GM12872 (cell line): ENCODE measurements around the gene TRERF1.

Source experiments
- CTCF ChIP-seq: IDR thresholded peaks from 3 replicates; pipeline ENCODE4 v1.5.1; 2011; ENCODE audit warnings: low read depth, mild to moderate bottlenecking, low read length, moderate library complexity; ENCODE audit not compliant: insufficient read depth

Gene TRERF1

GRCh38 chr6:42426191-42426590 lies 25.5 kb downstream of the TRERF1 start:
- no peak for TF ChIP-seq CTCF

GRCh38 chr6:42424906-42425474 lies 26.7 kb downstream of the TRERF1 start:
- no peak for TF ChIP-seq CTCF

- TF ChIP-seq CTCF: no peak
Measured at GRCh38 chr6:42423244-42423643, 28.5 kb downstream of the TRERF1 start.

GRCh38 chr6:42420741-42421140 lies 31.0 kb downstream of the TRERF1 start:
- no peak for TF ChIP-seq CTCF

GRCh38 chr6:42419490-42420280 lies 32.0 kb downstream of the TRERF1 start:
- no peak for TF ChIP-seq CTCF

GRCh38 chr6:42418724-42419123 lies 33.0 kb downstream of the TRERF1 start:
- TF ChIP-seq CTCF: no peak

- TF ChIP-seq CTCF: no peak
Measured at GRCh38 chr6:42417641-42418112, 34.0 kb downstream of the TRERF1 start.
